A172 (cell line): ENCODE data around the gene CCIN. TPM values are rescaled to one million over a fixed set of nuclear protein-coding genes. Genes with fewer than 3 reads are reported as not detected.

Source experiments
- DNase-seq: peaks from one replicate; pipeline ENCODE4 v3.0.0-alpha.2; 2015; ENCODE audit warnings: low spot score
- total RNA-seq: library from RNA; depleted of rRNA; stranded (reverse); fragments of >200 nt; shearing (Covaris generic); gene quantifications from 2 replicates; pipeline ENCODE4 v1.2.3, GENCODE V29; 2014

CCIN gene
- total RNA-seq, 1 experiment from 2014 or later: 0.34 TPM

- peak; percentile 99 for DNase-seq
Observed at GRCh38 chr9:36190388-36191289, 21.5 kb downstream of the CCIN start, which contains the start of gene CLTA. CLTA (plus strand) TSS chr9:36190921; CDS start chr9:36191057, 136 bp downstream.

- peak; percentile 23 for DNase-seq
Observed at GRCh38 chr9:36191290-36191645, 22.1 kb downstream of the CCIN start.

DNA sequence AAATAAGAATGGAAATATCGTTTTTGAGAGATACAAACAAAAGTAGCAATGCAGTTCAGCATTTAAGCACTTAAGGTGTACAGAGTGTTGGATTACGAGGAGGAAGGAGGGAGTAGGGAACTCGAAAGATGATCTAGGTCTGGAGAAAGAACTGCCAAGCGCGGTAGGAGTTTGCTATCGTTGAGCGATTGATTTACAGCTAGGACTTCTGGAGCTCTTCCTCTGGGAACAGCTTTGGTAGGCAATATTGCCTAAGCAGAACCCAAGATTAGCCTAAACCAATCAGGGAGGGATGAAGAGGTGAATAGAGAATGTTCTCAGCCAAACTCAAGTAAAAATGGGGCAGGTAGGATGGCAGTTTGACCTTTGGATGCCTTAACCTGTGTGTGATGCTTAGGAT, 22.5 kb downstream of the CCIN start:
- DNase-seq: no peak

DNA sequence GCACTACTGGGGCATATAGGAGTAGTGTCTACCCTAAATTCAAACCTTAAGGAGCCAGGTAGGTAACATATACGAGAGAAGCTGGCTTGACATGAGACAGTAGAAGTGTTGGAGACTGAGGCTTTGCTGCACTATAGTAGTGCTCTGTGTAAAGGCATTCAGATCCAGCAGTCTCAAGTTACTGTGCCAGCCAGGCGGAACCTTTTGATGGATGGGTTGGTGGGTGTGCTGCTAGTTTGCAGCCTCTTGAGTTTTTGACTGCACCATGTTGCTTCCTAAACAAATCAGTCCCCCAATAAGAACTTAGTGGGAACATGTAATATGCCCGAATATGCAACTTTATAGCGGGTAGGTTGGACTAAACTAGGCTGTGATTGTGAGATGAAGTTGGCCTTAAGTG, 23.0 kb downstream of the CCIN start:
- no peak for DNase-seq

GRCh38 chr9:36193023-36193422, 23.8 kb downstream of the CCIN start:
- DNase-seq: no peak

DNA sequence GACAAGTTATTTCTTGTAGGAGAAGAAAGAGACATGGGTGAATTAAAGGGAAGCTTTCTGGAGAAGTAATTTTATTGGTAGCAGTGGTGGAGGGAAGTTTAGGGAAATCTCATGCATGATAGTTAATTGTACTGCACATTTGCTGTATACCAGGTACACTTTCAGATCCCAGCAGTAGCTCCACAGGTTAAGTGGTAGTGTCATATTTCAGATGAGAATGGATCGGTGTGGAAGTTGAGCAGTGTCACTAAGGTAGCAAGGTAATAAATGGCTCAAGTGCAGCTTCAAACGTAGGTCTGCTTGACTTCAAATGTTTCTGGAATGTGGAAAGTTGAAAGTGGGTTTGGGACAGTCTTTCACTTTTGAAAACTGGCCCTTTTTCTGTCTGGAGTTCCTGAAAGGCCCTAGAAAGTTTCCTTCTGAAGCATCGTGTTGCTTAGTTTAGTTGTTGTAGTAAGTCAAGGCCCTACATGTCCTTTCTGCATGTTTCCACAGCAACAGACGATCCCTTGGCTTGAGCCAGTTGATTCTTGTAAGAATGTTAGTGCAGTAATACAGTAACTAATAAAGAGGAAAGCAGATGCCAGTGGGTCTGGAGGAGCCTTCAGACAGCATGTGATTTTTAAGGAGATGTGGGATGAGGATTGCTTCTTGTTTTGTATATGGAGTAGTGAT, 25.3 kb downstream of the CCIN start:
- DNase-seq: no peak

GRCh38 chr9:36204906-36205547, 35.8 kb downstream of the CCIN start:
- DNase-seq: no peak

- no peak for DNase-seq
Observed at GRCh38 chr9:36207016-36207415, 37.8 kb downstream of the CCIN start.

DNA sequence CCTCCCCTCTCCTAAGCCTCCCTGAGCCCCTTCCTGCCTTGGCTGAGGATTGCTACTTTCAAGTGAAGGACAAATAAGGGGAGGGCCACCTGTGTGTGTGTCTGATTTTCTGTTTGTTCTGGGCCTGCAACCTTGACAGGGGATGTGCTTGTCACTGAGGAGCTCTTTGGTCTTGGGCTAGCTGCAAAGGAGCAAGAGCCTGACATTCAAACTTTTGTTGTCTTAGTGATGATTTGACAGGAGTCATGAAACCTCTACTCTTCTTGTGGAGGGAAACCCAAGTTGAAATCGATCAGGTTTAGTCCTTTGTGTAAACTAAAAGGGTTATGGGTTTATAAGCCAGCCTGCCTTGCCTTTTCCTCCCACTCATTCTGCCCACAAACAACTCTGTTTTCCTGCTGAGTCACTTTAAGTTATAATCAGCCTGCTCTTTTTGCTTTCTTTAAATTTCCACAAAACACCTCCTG, 38.4 kb downstream of the CCIN start:
- DNase-seq: no peak

GRCh38 chr9:36208521-36209253, 39.5 kb downstream of the CCIN start:
- no peak for DNase-seq

GRCh38 chr9:36210722-36211121, 41.5 kb downstream of the CCIN start:
- DNase-seq: no peak

- no peak for DNase-seq
Observed at GRCh38 chr9:36211510-36211909, 42.3 kb downstream of the CCIN start.

DNA sequence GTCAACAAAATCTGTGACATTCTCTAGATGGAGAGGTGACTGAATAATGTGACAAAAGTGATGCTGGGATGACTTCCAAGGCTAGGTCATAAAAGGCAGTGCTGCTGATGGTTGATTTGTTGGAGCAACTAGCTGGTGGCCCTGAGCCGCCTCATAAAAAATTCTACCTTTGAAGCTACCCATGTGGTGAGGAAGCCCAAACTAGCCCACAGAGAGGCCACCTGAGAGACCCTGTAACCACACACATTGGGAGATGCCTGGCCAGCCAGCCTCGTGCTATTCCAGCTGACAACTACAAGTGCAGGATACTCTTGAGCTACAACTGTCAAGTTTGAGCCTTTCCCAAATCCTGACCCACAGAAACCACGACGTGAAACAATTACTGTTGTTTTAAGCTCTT, 44.2 kb downstream of the CCIN start:
- no peak for DNase-seq

DNA sequence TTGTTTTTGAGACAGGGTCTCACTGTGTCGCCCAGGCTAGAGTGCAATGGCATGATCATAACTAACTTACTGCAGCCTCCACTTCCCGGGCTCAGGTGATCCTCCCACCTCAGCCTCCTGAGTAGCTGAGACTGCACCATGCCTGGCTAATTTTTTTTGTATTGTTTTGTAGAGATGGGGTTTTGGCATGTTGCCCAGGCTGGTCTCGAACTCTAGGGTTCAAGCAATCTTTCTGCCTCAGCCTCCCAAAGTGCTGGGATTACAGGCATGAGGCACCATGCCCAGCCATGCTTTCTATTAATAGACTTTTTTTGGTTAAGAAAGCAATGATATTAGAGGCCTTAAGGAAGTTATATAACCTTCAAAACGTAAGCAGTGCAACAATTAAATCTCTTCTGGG, 44.8 kb downstream of the CCIN start:
- no peak for DNase-seq

GRCh38 chr9:36214571-36214970, 45.4 kb downstream of the CCIN start:
- no peak for DNase-seq

DNA sequence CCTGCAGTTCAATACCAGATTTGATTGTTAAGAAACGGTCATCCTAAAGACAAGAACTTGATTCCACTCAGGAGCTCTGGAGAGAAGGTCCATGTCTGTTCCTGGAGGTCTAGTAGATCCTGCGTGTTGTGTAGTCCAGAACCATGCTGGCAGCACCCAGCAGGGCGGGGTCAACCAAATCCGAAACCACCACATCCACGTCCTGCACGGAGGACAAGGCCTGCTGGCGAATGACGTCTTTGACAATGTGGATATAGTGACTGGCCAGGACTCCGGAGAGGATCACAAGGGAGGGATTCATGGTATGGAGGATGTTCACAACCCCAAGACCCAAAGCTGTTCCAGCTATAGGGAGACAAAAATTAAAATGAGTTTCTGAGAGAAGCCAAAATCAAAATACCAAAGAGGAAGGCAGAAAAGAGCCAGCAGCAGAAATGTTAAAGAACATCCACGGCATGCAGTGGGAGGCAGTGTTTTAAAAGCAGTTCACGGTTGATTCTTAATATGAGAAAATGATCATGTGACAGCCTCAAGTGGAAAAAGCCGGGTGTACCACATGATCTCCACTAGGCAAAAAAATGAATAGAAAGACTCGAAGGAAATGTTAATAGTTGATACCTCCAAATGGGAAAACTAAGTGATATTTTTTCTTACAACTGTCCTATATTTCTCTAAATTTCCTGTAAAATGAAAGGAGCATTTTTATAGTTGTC, 48.2 kb downstream of the CCIN start:
- DNase-seq: no peak

DNA sequence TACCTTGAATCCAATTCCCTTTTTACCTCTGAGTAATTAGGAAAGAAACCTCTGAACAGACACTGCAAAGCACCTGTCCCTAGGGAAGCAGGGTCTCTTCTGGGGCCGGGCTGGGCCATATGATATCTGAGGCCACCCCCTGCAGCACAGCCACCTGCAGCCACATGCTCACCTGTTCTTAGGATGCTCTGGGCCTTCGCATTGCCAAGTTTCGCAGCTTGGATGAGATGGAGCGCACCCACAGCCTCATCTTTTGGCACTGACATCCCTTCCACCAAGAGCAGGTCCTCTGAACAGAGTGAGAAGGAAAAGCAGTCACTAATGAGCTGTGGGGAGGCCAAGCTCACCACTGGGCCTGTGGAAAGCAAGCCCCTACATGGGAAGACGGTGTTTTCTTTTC, 48.8 kb downstream of the CCIN start:
- no peak for DNase-seq

GRCh38 chr9:36218411-36218901, 49.3 kb downstream of the CCIN start:
- no peak for DNase-seq
